K562 (cell line): ENCODE results near the gene LRP1B. TPM values are rescaled to one million over a fixed set of nuclear protein-coding genes. Genes with fewer than 3 reads are reported as not detected.

Source experiments
- ATAC-seq: fragments of 200-7000 bp; cut with Tn5 transposase; 3 replicates; pipeline ENCODE4 v1.9.1; 2020; ENCODE audit warnings: moderate library complexity
- BruUV-seq: library from RNA; stranded (reverse); fragments of 400-500 nt; replicated peaks from 2 replicates; lab custom pipeline; 2021; lab: Mats Ljungman, UMichigan
- CTCF ChIA-PET: fragments of 300-600 bp; formaldehyde crosslinking; extraction: SDS; loops from one replicate; lab custom pipeline; 2021; ENCODE audit warnings: low intra/inter-chr PET ratio; lab: Yijun Ruan, JAX
- POLR2A ChIA-PET: fragments of 300-600, 350-650 bp; sonication (Branson Sonifier 250); formaldehyde crosslinking; extraction: SDS; loops from one replicate; lab custom pipeline; 2021; ENCODE audit warnings: antibody characterized with exemption, inconsistent platforms; lab: Yijun Ruan, JAX
- DNase-seq, 4 experiments: peaks; one replicate each; pipeline versions ENCODE4 v3.0.0 to v3.0.0-alpha.2; 2011 to 2018; ENCODE audit warnings: low spot score in 3 of 4, mixed read lengths in 3 of 4; ENCODE audit errors: extremely low read depth in 1 of 4
- FAIRE-seq: peaks from 2 replicates; lab custom pipeline; 2011; peaks lifted over from hg19 to GRCh38; lab: Jason Lieb, UNC
- H2AFZ ChIP-seq: 2 replicates; pipeline ENCODE4 v1.6.0; 2011; ENCODE audit warnings: low read depth, low read length, control low read depth, inconsistent platforms
- H3K27ac ChIP-seq: fragments of 200-600 bp; 3 replicates; pipeline ENCODE4 v1.8.0; 2011; ENCODE audit warnings: low read depth, mild to moderate bottlenecking, control low read depth, inconsistent platforms, low read length, moderate library complexity, mixed read lengths; ENCODE audit errors: extremely low read depth
- H3K27me3 ChIP-seq, 2 experiments: fragments of 300-600 bp in 1 of 2; 2 replicates in 1 of 2; 3 replicates in 1 of 2; pipeline versions ENCODE4 v1.6.0 to v1.8.0; 2011; ENCODE audit warnings: inconsistent platforms in 2 of 2, low read length in 2 of 2, mild to moderate bottlenecking in 1 of 2, mixed read lengths in 1 of 2, moderate library complexity in 1 of 2; ENCODE audit not compliant: control insufficient read depth in 2 of 2, insufficient read depth in 2 of 2
- H3K36me3 ChIP-seq: fragments of 300-600 bp; 3 replicates; pipeline ENCODE4 v1.8.0; 2011; ENCODE audit warnings: mild to moderate bottlenecking, low read length, inconsistent platforms; ENCODE audit not compliant: control insufficient read depth, insufficient read depth
- H3K4me1 ChIP-seq, 2 experiments: fragments of 200-600 bp in 1 of 2; replicated peaks in 1 of 2; 2 replicates in 1 of 2; 3 replicates in 1 of 2; pipeline versions ENCODE4 v1.5.1 to v1.8.0; 2011; ENCODE audit warnings: inconsistent platforms in 2 of 2, low read length in 2 of 2, mild to moderate bottlenecking in 1 of 2, mixed read lengths in 1 of 2, moderate library complexity in 1 of 2; ENCODE audit not compliant: control insufficient read depth in 2 of 2, insufficient read depth in 2 of 2
- H3K4me2 ChIP-seq: 2 replicates; pipeline ENCODE4 v1.6.1; 2011; ENCODE audit warnings: low read length, control low read depth, inconsistent platforms, mixed read lengths; ENCODE audit not compliant: insufficient read depth
- H3K4me3 ChIP-seq: fragments of 200-600 bp; sonication (generic), shearing (Covaris generic); 2 replicates; pipeline ENCODE4 v1.5.1; 2016; ENCODE audit warnings: control low read depth, inconsistent platforms
- H3K79me2 ChIP-seq: fragments of 200-600 bp; 3 replicates; pipeline ENCODE4 v1.8.0; 2011; ENCODE audit warnings: low read length, inconsistent platforms; ENCODE audit not compliant: control insufficient read depth, insufficient read depth
- H3K9ac ChIP-seq, 2 experiments: 2 replicates each; pipeline versions ENCODE4 v1.6.0 to v1.6.1; 2011; ENCODE audit warnings: low read depth in 2 of 2, low read length in 2 of 2, control low read depth in 1 of 2, inconsistent platforms in 1 of 2, mild to moderate bottlenecking in 1 of 2, mixed read lengths in 1 of 2; ENCODE audit not compliant: insufficient read depth in 1 of 2
- H3K9me1 ChIP-seq: one replicate; pipeline ENCODE4 v1.6.0; 2011; ENCODE audit warnings: inconsistent platforms, mild to moderate bottlenecking, low read length, moderate library complexity; ENCODE audit not compliant: control insufficient read depth, insufficient read depth
- H3K9me3 ChIP-seq: replicated peaks from 2 replicates; pipeline ENCODE4 v1.5.1; 2011; ENCODE audit warnings: low read depth, low read length, inconsistent platforms; ENCODE audit not compliant: control insufficient read depth, insufficient read depth
- H4K20me1 ChIP-seq: replicated peaks from 2 replicates; pipeline ENCODE4 v1.6.1; 2011; ENCODE audit warnings: low read length, inconsistent platforms, mixed read lengths; ENCODE audit not compliant: control insufficient read depth, insufficient read depth
- NR2F6 ChIP-seq: fragments of 450-650 bp; formaldehyde crosslinking; IDR thresholded peaks from 2 replicates; pipeline ENCODE4 v1.4.0; 2020; ENCODE audit warnings: mild to moderate bottlenecking
- PHF21A ChIP-seq: fragments of 450-650 bp; IDR thresholded peaks from 2 replicates; pipeline ENCODE4 v1.6.1; 2017; ENCODE audit warnings: low read depth, borderline replicate concordance
- RFX1 ChIP-seq: fragments of 450-650 bp; IDR thresholded peaks from 2 replicates; pipeline ENCODE4 v1.6.1; 2016; ENCODE audit warnings: mild to moderate bottlenecking, moderate library complexity
- TBL1XR1 ChIP-seq, 2 experiments: IDR thresholded peaks; 2 replicates each; pipeline ENCODE4 v1.6.1; 2012; ENCODE audit warnings: improper control_type of control experiment in 2 of 2, low read length in 2 of 2, mild to moderate bottlenecking in 1 of 2
- YBX1 ChIP-seq: fragments of 450-650 bp; IDR thresholded peaks from 2 replicates; pipeline ENCODE4 v1.7.1; 2016; ENCODE audit warnings: mild to moderate bottlenecking
- ZNF436 ChIP-seq: fragments of 250-450, 450-650 bp; sonication (Bioruptor Pico); formaldehyde crosslinking; IDR thresholded peaks from 2 replicates; pipeline ENCODE4 v1.7.0; 2020; ENCODE audit warnings: mild to moderate bottlenecking
- WGBS: fragments of 100-300 bp; shearing (Covaris generic); methylation state at CpG from one replicate; pipeline ENCODE4 v1.1.6; 2016; ENCODE audit warnings: low coverage, mixed read lengths; ENCODE audit not compliant: insufficient coverage; ENCODE audit errors: missing lambda C conversion rate; 5-methylcytosine and 5-hydroxymethylcytosine counted together
- in situ Hi-C: fragments of 300-500 bp; cut with MboI; formaldehyde crosslinking; loops from 4 replicates; pipeline ENCODE4 v1.15.0; 2018; ENCODE audit warnings: inconsistent platforms, mixed read lengths
- intact Hi-C: fragments of 100-400 bp; cut with micrococcal nuclease; formaldehyde crosslinking; loops from 2 replicates; pipeline ENCODE4 v1.14.2; 2022
- polyA plus RNA-seq, 8 experiments: library from polyadenylated mRNA; depleted of rRNA in 4 of 8; stranded (reverse) in 5 of 8; unstranded in 3 of 8; fragments of >200 nt; fragmentation: Nextera tagmentation in 2 of 8; fragmentation: Illumina TruSeq in 1 of 8; extraction: Ambion mirVana in 2 of 8; extraction: Trizol in 1 of 8; gene quantifications; 2 replicates each; pipeline versions ENCODE4 v1.2.1 to v1.2.3, GENCODE V29; 2011 to 2014; ENCODE audit warnings: inconsistent platforms in 1 of 8, missing spikeins in 1 of 8
- total RNA-seq, 7 experiments: library from RNA; depleted of rRNA in 6 of 7; stranded (reverse); fragments of >200 nt in 6 of 7; fragmentation: Illumina TruSeq in 2 of 7; extraction: Trizol in 2 of 7; gene quantifications; 2 replicates each; pipeline versions ENCODE4 v1.2.1 to v1.2.3, GENCODE V29; 2011 to 2021; ENCODE audit warnings: low replicate concordance in 1 of 7

LRP1B gene
- total and polyA plus RNA-seq, 9 of the 15 experiments (the other 6 are each of a cell fraction or from before 2014, with no cell fraction given), result not detected

DNA sequence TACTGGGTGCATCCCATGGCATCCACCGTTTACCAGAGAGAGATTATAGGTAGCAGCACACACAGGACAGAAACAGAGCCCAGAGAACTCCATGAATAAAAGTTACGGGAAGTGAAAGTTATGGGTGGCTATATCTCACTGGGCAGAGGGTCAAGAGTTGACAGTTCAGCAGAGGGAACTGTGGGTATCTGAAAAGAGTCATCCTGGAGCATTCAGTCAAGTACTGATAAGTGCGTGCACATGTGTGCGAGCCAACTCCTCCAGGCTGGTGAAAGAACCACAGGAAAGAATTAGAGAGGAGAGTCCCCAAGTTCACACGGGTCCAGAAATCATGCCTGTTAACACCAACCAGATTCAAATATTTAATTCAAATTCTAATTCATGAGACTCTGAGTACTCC is 1588.2 kb downstream of the LRP1B start:
- Histone ChIP-seq H3K4me3 (no peak overlapping the region), H3K4me1 (no peaks in the 10 kb centered on the region), H3K4me2 (no peak overlapping the region), H3K9me1 (no peaks in the 10 kb centered on the region), H3K9me3 (no peaks in the 10 kb centered on the region), H4K20me1 (no peaks in the 10 kb centered on the region), H3K36me3 (no peaks in the 10 kb centered on the region), H3K9ac (no peak overlapping the region), H3K27ac (no peak overlapping the region), H3K27me3 (no peaks in the 10 kb centered on the region), H2AFZ (no peak overlapping the region), H3K79me2 (no peaks in the 10 kb centered on the region)
- BruUV-seq, result no TSS peak
- WGBS, result 0% methylated on average over 5 of the region's 5 CpGs
- FAIRE-seq (no peak), DNase-seq (peak in 1 of 4 experiments; percentile 1), ATAC-seq (no peak)
- CTCF ChIA-PET, result no interaction called here
- intact Hi-C loops, result no loop called here
- in situ Hi-C loops, result no loop called here
- POLR2A ChIA-PET, result no interaction called here
- no peak for TF ChIP-seq ZNF436
- no peak for TF ChIP-seq RFX1
- no peak for TF ChIP-seq NR2F6

DNA sequence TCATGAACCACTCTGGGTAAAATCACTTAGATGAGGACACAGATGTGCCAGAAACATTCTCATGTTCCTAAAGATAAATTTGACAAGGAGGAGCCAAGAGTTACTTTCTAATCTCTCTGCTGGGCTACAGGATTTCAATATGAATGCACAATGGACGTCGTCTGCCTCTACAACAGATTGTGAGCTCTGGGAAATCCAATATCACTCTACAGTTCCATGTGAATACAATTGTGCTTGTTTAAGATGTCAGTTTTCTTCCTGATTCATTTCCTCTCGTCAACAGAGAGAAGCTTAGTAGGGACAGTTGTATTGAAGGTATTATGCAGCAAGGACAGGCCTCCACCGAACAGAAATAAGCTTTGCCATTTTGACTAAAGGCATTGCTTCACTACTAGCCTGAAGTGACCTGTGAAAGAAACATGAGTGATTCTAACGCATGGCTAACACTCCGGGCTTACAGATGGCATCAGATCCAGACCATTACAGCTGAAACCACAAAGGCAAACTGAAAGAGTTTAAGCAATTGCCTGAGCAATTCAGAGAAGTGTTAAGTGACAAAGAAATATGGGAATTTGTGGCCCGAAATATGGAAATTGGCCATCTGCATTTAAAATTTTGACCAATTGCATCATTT is 1591.5 kb downstream of the LRP1B start:
- in situ Hi-C loops (no loop called here), intact Hi-C loops (no loop called here)
- Histone ChIP-seq H3K9me1 (no peaks in the 10 kb centered on the region), H3K4me2 (no peak overlapping the region), H3K27ac (no peak overlapping the region), H3K36me3 (no peaks in the 10 kb centered on the region), H4K20me1 (no peaks in the 10 kb centered on the region), H2AFZ (no peak overlapping the region), H3K79me2 (no peaks in the 10 kb centered on the region), H3K9me3 (no peaks in the 10 kb centered on the region), H3K4me1 (no peaks in the 10 kb centered on the region), H3K27me3 (no peaks in the 10 kb centered on the region), H3K9ac (no peak overlapping the region), H3K4me3 (no peak overlapping the region)
- no peak for ATAC-seq
- 0% methylated on average over 7 of the region's 7 CpGs for WGBS
- CTCF ChIA-PET, result no interaction called here
- no TSS peak for BruUV-seq
- TF ChIP-seq PHF21A, result no peak
- no peak for TF ChIP-seq YBX1
- TF ChIP-seq TBL1XR1 (IDR thresholded peaks at IDR 0.05; ENCODE audit: low read length in 2 of 2), result no peak
- no peak for FAIRE-seq
- POLR2A ChIA-PET, result no interaction called here
- DNase-seq, result no peak
